Measurements from ENCODE around the gene LEFTY2. TPM values are rescaled to one million over a fixed set of nuclear protein-coding genes. Genes with fewer than 3 reads are reported as not detected.

The LEFTY2 gene
- total and polyA plus RNA-seq, 7 donors = 0.03 to 1.2 (median 0.13) TPM; not detected in 2

- Histone ChIP-seq H3K4me1 (peaks cover 6% of the 10 kb centered on the region), H3K36me3 (ENCODE audit: insufficient read depth in 1 of 2, low read depth in 1 of 2) (no peaks in the 10 kb centered on the region), H3K27ac (no peak overlapping the region), H3K27me3 (ENCODE audit: insufficient read depth in 3 of 3, low read length in 2 of 3) (peaks cover 0 to 4% (median 2%) of the 10 kb centered on the region in 3 donors), H3K9me3 (no peaks in the 10 kb centered on the region), H3K4me3 (no peak overlapping the region)
- intact Hi-C loops (cut with DNase I) = no loop called here
- ATAC-seq = no peak
- 86 to 90% (median 87%) methylated on average over 4 of the region's 4 CpGs for WGBS, 3 donors
- no peak for DNase-seq
- TF ChIP-seq CTCF (IDR thresholded peaks at IDR 0.05) = no peak
These were observed 4.5 kb upstream of the LEFTY2 start for GRCh38 chr1:225945564-225945963.

- WGBS, 3 donors = 86 to 91% (median 89%) methylated on average over 7 of the region's 7 CpGs
- Histone ChIP-seq H3K27me3 (ENCODE audit: insufficient read depth in 3 of 3, low read length in 2 of 3) (peaks cover 0 to 4% (median 2%) of the 10 kb centered on the region in 3 donors), H3K36me3 (ENCODE audit: insufficient read depth in 1 of 2, low read depth in 1 of 2) (no peaks in the 10 kb centered on the region), H3K9me3 (no peaks in the 10 kb centered on the region), H3K27ac (no peak overlapping the region), H3K4me3 (no peak overlapping the region), H3K4me1 (peaks cover 6% of the 10 kb centered on the region)
- no peak for TF ChIP-seq CTCF (IDR thresholded peaks at IDR 0.05)
- ATAC-seq (no peak), DNase-seq (no peak)
- intact Hi-C loops (cut with DNase I) = no loop called here
These were observed 3.9 kb upstream of the LEFTY2 start for GRCh38 chr1:225944951-225945350.

DNA sequence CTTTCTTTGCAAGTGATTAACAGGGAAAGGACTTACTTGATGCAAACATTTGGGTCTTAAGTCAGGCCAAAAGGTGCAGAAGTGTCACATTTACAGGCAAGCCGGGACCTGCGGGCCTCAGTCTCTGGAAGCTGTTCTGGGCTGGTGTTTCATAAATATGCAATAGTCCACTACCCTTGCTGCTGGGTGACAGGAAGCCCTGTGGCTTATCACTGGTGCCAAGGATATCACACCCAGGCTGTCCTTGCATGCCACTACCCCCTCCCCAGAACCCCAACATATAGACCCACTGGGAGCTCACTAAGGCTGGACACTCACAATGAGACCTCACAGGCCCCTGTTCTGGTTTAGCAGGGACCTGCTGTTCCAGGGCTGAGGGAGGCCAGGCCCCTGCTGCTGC, 3.4 kb upstream of the LEFTY2 start:
- Histone ChIP-seq H3K9me3 (no peaks in the 10 kb centered on the region), H3K4me1 (peaks cover 6% of the 10 kb centered on the region), H3K36me3 (ENCODE audit: insufficient read depth in 1 of 2, low read depth in 1 of 2) (no peaks in the 10 kb centered on the region), H3K27ac (no peak overlapping the region), H3K4me3 (no peak overlapping the region), H3K27me3 (ENCODE audit: insufficient read depth in 3 of 3, low read length in 2 of 3) (peaks cover 0 to 4% (median 2%) of the 10 kb centered on the region in 3 donors)
- intact Hi-C loops (cut with DNase I) = no loop called here
- 74 to 80% (median 75%) methylated on average over 2 of the region's 2 CpGs for WGBS, 3 donors
- ATAC-seq = no peak
- no peak for DNase-seq
- TF ChIP-seq CTCF (IDR thresholded peaks at IDR 0.05) = no peak

- Histone ChIP-seq H3K27ac (no peak overlapping the region), H3K27me3 (ENCODE audit: insufficient read depth in 3 of 3, low read length in 2 of 3) (peaks cover 0 to 4% (median 2%) of the 10 kb centered on the region in 3 donors), H3K4me3 (no peak overlapping the region), H3K4me1 (peaks cover 6% of the 10 kb centered on the region), H3K9me3 (no peaks in the 10 kb centered on the region), H3K36me3 (ENCODE audit: insufficient read depth in 1 of 2, low read depth in 1 of 2) (no peaks in the 10 kb centered on the region)
- DNase-seq (no peak), ATAC-seq (no peak)
- WGBS, 3 donors = 86 to 93% (median 89%) methylated on average over 4 of the region's 4 CpGs
- intact Hi-C loops (cut with DNase I) = no loop called here
- no peak for TF ChIP-seq CTCF (IDR thresholded peaks at IDR 0.05)
These were observed 2.6 kb upstream of the LEFTY2 start for GRCh38 chr1:225943582-225943981.

- no peak overlapping the region for H3K4me3 ChIP-seq
- intact Hi-C loops (cut with DNase I) = no loop called here
- no peaks in the 10 kb centered on the region for H3K9me3 ChIP-seq
- DNase-seq = no peak
- no peaks in the 10 kb centered on the region for H3K36me3 ChIP-seq (ENCODE audit: insufficient read depth in 1 of 2, low read depth in 1 of 2)
- WGBS, 3 donors = 34 to 60% (median 46%) methylated on average over 7 of the region's 7 CpGs
- H3K27ac ChIP-seq = no peak overlapping the region
- H3K4me1 ChIP-seq = peaks cover 6% of the 10 kb centered on the region
- ATAC-seq = no peak
- no peak for TF ChIP-seq CTCF (IDR thresholded peaks at IDR 0.05)
- peaks cover 0 to 4% (median under 1%) of the 10 kb centered on the region in 3 donors for H3K27me3 ChIP-seq (ENCODE audit: insufficient read depth in 3 of 3, low read length in 2 of 3)
These were observed 1.6 kb upstream of the LEFTY2 start for GRCh38 chr1:225942574-225942973.
